GM15510 (cell line): Measurements from ENCODE around the gene LTV1.

Experiments
- POLR2A ChIP-seq: IDR thresholded peaks from 3 replicates; pipeline ENCODE4 v1.6.1; 2011; ENCODE audit warnings: borderline replicate concordance; ENCODE audit not compliant: insufficient read length; ENCODE audit errors: extremely low read depth

LTV1 gene, protein sequence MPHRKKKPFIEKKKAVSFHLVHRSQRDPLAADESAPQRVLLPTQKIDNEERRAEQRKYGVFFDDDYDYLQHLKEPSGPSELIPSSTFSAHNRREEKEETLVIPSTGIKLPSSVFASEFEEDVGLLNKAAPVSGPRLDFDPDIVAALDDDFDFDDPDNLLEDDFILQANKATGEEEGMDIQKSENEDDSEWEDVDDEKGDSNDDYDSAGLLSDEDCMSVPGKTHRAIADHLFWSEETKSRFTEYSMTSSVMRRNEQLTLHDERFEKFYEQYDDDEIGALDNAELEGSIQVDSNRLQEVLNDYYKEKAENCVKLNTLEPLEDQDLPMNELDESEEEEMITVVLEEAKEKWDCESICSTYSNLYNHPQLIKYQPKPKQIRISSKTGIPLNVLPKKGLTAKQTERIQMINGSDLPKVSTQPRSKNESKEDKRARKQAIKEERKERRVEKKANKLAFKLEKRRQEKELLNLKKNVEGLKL

DNA sequence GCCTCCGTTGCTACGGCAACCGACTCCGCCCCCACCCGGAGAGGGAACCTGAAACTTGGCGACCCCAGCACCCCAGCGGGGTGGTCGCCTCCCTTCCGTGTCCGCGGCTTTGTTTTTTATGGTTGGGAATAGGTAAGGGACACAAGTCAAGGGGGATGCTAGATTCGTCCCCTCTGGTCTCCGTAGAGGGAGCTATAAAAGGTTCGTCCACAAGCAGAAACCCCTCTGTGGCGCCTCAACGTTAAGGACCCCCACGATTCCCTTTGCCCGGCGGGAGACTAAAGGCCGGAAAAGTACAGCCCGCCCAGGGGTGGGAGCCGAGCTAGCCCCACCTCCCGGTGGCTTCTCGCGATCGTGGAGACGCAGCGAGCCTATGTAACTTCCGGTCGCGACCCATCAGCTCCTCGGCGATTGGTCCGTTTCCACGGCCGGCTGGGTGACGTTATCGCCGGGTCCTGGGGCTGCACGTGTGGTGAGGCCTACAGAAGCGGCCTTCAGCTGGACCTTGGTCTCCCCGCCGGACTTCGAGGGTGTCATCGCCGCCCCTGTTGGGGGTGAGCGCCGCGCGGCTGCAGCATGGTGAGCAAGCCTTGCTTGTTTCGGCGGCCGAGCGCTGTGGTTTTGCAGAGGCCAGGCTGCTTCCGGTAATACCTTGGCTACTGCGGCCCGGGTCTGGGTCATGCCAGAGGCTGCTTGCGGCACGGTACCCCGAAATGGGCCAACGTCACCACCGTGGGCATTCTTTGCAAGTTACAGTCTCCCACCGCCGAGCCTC, at the start of gene LTV1:
Gene LTV1, plus strand, starts transcription at position 437 of the 775 bp plus-strand sequence. Its CDS starts 140 bp downstream, at position 577.
- peak; percentile 78 for TF ChIP-seq POLR2A

DNA sequence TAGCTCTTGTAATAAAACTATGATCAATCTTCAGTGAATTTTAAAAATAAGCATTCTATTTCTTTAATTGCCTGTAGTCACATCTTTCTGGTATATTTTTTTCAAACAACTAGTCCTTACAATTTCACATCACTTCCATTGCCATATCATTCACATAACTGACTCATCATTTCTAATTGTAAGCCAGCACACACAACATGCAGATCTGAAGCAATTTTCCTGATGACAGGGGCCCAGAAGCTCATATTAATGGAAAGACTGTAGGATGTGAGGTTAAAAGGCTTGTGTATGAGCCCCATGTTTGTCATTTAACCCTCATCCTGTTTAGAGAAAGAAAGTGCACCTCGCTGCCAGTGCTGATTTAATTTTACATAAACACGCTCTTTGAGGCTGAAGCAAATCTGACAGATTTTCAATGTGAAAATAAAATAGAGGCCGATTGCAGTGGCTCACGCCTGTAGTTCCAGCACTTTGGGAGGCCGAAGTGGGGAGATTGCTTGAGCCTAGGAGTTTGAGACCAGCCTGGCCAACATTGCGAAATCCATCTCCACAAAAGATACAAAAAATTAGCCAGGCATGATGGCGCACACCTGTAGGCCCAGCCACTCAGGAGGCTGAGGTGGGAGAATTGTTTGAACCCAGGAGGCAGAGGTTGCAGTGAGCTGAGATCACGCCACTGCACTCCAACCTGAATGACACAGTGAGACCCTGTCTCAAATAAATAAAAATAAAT, 40.1 kb upstream of the LTV1 start:
- no peak for TF ChIP-seq POLR2A

DNA sequence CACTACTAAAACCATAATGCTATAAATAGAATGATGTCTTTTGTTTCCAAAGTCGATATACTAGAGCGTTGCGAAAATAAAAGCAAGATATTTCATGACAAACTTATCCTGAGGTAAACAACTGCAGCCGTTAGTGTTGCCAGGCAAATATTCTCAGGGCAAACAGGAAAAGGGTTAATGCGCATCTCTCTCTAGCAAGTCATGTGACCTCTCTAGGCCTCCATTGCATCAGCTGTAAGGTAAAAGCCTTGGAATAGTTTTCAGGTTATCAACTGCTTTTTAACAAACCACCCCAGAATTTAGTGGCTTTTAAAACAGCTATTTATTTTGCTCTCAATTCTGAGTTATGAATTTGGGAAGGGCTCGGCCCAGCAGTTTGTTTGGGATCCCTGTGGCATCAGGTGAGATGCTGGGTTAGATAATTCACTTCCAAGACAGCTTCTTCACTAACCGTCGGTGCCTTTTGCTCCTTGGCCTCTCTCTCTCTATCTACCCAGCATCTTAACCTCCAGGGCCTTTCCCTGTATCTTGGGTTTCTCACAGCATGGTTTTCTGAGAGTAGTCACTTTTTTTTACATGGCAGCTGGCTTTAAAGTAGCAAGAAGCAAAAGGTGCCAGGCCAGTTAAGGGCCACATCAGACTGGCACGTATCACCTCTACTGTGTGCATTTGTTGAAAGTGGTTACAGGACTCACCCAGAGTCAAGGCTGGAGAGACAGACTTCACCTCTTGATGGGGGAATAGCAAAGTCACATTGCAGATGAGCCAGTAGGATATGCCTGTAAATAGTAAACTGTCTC, 39.2 kb upstream of the LTV1 start:
- TF ChIP-seq POLR2A = no peak

DNA sequence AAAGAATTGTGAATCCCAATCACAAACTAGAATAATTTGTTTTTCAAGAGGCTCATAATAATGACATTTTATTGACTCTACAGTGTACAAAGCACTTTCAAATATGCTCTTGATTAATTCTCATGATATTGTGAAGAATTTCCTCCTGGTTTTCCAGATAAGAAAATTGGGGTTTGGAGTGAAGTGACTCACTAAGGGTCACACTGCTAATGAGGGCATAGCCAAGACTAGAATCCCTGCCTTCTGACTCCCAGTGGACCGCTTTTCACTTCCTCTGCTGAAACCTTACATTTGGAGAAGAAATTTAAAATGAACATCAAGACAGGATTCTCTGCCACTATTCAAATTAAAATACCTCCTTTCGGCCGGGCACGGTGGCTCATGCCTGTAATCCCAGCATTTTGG, 38.3 kb upstream of the LTV1 start:
- no peak for TF ChIP-seq POLR2A

DNA sequence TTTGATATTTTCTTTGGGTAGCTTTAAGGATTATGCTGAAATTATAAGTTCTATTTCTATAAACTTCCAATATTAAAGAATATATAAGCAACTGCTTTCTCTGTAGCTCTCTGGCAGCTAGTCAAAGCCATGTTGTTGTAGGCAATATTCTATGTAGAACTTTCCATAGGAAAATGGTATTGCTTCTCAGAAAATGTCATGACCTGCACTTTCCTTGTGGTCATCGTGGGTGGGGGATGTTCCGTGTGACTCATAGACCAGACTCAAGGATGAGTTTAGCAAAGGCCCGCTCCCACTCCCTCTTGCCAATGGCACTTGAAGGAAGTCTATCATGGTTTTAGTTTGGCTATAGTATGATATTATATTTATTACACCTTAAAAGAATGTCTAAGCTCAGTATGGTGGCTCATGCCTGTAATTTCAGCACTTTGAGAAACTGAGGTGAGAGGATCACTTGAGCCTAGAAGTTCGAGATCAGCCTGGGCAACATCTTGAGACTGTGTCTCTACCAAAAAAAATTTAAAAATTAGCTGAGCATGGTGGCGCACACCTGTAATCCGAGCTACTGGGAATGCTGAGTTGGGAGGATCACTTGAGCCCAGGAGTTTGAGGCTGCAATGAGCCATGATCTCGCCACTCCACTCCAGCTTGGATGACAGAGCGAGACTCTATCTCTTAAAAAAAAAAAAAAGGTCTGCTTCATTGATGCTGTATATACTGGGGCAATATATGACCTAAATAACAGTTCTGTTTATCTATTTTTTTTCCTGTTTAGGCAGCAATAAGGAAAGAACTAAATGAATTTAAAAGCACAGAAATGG, 36.6 kb upstream of the LTV1 start:
- TF ChIP-seq POLR2A = no peak

DNA sequence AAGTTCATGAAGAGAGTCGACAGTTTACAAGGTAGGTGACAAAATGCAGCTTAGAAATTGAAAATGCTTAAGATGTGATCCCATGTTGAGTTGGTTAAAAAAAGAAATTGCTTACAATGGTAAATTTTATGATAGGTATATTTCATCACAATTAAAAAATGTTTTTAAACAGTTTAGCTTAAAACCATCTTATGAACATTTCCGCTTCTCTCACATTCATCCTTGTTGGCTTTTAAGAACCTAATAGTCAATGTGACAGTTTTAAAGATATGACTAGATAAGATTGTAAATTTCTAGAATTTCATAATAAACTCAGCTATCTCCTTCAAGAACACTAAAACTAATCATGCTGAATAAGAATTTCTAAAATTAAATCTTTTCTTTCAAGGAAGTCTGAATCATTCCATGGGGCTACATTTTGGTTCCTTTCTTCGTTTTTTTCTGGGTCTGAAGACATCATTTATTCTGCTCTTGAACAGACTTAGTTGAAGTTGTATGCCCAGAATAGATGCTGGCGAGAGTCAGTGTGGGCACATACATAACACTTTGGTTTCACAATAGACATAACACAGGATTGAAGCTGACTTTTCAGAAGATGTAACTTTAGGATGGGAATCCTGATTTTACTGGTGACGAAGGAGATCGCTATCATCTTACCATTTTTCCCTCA, 35.9 kb upstream of the LTV1 start:
- no peak for TF ChIP-seq POLR2A

DNA sequence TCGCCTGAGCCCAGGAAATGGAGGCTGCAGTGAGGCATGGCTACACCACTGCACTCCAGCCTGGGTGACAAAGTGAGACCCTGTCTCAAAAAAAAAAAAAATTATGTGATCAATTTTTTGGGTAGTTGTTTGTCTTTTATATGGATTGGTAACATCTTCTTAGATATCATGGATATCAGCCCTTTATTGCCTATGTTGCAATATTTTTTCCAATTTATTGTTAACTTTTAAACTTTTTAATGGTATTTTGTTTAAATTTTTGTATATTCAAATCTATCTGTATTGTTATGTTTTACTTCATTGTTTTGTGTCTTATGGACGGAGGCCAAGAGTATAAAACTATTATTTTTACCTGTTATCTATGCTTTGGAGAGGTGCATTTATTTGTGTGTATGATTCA, 32.4 kb upstream of the LTV1 start:
- no peak for TF ChIP-seq POLR2A

DNA sequence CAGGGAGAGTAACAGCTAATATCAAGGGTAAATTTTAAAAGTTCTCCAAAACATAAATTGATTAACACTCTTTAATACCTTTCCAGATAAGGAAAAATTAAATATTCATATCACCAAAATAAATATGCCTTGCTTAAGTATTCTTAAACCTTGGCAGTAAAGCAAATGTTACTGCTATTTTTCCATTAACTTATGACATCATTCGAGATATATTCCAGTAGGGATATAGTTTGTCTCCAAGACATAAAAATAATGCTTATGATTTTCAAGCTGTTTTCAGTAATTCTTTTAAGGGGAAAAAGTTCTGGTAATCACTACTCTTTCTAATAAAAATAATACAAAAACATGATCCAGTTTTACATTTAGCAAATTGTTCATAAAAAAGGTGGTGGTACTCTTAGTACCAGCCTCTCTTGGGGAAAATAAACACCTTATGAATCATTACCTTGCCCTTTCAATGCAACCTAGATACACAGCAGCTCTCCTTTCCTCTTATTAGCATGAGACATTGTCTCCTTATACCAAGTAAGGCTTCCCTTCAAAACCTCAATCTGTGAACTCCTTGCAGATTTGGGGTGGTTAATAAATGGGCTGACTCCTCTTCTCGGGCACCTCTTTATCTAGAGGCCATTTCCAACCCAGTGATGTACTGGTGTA, 31.5 kb upstream of the LTV1 start:
- no peak for TF ChIP-seq POLR2A

DNA sequence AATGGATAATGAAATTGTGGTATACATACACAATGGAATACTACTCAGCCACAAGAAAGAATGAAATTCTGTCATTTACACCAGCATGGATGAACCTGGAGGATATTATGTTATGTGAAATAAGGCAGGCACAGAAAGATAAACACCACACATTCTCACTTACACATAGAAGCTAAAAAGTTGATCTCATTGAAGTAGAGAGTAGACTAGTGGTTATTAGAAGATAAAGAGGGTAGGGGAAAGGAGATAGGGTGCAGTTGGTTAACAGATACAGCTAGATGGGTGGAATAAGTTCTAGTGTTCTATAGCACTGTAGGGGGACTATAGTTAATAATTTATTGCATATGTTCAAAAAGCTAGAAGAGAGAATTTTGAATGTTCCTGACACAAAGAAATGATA, 25.5 kb upstream of the LTV1 start:
- TF ChIP-seq POLR2A = no peak

DNA sequence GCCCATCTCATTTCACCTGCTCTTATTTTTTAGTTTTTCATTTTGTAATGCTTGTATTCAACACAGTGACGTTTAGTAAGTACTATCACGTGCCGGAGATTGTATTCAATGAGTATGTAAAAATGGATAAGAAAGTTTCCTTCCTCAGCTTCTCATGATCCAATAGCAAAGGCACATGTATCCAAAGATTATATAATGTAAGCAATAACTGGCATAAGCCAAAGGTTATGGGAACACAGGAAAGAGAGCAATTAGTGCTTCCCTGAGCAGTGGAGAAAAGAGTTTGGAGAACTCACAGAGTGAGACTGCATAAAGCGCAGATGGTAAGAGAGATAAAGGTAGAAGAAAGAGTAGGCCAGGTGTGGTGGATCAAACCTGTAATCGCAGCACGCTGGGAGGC, 21.8 kb upstream of the LTV1 start:
- TF ChIP-seq POLR2A = no peak

DNA sequence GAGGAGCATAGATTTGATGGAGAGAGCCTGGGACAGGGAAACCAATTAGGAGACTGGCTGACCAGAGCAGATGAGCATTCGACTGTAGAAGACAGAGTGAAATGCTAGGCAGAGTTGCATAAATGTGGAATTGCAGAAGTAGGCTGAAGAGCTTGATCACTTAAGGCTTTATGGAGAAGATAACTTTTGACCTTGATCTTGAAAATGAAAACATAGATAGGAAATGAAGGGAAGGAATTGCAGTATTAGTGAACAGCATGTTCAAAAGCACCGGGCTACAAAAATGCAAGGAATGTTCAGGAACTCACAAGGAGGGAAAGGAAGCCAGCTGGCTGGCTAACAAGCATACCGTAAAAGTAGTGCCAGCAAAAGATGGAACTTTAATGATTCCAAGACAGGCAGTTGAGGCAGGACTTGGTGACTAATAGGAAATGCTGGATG, 20.5 kb upstream of the LTV1 start:
- no peak for TF ChIP-seq POLR2A

DNA sequence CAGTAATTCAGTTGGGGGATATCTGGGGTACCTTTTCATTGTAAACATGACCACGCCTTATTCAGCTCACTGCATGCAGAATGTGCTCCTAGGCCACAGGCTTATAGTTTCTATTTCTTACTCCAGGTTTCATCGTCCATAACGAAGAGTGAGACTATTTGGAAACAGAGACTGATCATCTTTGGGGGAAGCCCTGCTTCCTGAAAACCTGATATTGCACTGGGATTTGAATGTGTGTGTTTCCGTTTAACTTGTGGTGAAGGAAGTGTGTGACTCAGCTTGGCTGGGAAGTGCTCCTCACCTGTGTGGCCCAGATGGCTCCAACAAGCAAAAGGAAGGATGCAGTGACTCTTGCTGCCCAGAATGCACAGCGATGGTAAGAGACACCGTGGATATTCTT, 19.6 kb upstream of the LTV1 start:
- TF ChIP-seq POLR2A = no peak

DNA sequence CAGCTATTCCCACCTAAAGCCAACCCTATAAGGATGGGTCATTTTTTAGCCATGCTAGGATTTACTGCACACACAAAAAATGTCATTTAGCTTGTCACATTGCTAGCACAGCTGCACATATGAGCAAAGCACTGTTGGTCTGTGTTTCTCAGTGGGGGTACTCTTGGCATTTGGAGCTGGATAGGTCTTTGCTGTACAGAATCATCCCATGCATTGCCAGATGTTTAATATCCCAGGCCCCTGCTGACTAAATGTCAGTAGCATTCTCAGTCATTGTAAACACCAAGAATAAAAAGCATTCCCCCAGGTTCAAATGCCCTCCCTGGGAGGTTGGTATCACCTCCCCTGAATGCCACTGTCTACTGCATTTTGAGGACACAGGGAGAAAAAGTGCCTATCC, 14.6 kb upstream of the LTV1 start:
- no peak for TF ChIP-seq POLR2A

DNA sequence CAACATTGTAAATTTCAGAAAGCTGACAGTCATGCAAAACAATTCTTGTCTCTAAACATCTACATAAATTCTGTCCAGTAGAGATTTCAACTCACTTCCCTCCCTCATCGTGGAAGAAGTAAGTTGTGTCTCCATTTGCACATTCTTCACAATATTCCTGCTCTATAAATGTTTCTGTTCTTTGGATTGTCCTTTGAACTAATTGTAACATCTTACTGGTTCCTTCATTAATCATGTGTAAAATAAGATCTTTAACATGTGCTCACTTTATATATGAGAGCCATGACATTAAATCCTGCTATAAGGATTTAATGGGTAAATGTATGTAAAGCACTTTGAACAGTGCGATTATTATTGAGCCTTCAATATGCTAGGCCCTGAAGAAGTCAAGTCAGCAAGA, 7.0 kb upstream of the LTV1 start:
- no peak for TF ChIP-seq POLR2A
